GM18511 (cell line): Measurements from ENCODE around the gene ZNF484.
"Not testable (repeated sequence)": the region's sequence is repeated elsewhere in the genome, so short reads cannot be mapped to it uniquely, and the experiment has no call there.

Experiments
- ATAC-seq: cut with Tn5 transposase; IDR thresholded peaks from one replicate; pipeline ENCODE4 v1.9.1; 2021; ENCODE audit warnings: mild to moderate bottlenecking, moderate library complexity; ENCODE audit not compliant: unreplicated experiment

ZNF484 gene

DNA sequence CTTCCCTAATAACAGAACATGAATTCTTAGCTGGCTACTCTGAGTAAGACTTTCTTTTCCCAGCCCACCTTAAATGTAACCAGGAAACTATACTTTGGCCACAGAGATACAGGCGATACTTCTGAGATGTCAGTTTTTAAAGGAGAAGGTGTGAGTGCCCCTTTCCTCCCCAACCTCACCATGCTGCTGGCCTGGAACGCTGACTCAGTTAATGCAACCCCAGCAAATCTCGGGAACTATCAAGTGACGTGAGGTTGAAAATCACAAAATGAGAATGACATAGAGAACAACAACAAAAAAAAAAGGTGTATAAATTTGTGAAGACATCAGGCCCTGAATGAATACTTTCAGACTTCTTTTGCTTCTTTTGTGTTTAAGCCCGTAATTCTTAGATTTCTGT, 13.7 kb downstream of the ZNF484 start:
- no peak for ATAC-seq

DNA sequence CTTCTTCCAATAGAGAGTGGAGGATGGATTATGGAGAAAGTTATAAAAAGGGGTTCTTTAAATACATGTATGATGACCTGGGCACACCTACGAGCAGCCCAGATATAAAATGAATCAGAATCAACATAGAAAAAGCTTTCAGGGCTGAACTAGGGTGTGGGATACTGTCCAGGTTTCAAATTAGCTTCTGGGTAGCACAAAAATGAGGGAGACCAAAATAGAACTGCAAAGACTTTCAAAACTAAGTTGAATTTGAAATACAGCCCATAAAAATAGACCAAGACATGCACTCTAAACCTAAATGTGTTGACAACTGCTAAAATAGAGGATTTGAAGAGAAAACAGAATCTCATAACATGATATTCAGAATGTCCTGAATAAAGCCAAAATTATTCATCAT, 17.0 kb downstream of the ZNF484 start:
- ATAC-seq = no peak

DNA sequence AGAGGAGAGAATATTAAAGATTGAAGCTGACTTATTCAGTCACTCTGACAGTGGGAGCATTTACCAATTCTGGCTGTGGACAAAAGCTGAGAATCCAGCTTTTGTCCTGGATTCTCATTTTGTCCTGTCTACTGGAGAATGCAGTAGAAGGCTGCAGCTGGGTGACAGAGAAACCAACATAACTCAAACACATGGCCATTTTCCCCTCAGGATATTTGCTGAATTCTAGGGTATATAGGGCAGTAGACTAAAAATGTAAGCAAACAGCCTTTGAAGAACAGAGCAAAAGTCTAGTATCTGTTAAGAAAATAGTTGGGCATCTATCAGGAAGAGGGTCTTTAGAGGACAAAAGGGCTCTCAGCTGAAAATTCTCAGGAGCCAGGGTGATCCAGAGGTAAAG, 20.6 kb downstream of the ZNF484 start:
- no peak for ATAC-seq

DNA sequence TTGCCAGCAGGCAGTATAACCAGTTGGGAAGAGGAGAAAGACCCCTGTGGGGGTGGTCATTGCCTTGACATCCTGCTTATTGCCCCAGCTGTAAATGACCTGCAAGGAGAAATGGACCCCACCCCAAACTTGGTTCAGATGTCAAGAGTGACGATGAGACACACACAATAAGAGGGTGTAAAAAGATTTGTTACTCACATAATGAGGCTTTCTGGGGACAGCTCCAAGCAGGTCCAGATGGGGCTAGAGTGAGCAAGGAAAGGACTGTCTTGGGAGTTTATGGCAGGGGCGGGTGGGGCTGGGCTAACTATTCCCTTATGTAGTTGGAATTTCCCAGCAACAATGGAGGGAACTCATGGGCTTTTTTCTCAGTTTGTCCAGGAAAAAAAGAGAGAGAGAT, 24.1 kb downstream of the ZNF484 start:
- no peak for ATAC-seq

DNA sequence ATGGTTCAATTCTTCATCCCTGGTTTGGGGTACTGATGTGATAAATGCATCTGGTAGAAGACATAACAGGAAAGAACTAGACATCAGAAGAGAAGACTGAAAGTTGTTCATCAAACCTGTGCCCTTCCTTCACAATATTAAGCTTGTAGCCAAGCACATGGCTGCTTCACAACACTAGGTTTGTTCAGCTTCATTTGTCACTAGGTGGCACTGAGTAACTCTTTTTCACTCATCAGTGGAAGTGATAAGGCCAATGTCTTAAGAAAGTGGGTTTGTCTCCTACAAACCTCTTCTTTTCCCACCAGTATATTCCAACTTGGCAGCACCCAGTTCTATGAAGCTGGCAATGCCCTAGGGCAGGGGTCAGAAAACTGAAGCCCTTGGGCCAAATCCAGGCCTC, 26.9 kb downstream of the ZNF484 start:
- ATAC-seq = no peak

DNA sequence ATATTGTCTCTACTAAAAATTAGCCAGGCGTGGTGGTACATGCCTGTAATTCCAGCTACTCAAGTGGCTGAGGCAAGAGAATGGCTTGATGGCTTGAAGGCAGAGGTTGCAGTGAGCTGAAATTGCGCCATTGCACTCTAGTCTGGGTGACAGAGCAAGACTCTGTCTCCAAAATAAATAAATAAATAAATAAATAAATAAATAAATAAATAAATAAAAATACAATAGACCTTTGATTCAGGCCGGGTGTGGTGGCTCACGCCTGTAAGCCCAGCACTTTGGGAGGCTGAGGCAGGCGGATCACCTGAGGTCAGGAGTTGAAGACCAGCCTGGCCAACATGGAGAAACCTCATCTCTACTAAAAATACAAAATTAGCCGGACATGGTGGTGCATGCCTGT, 29.1 kb downstream of the ZNF484 start:
- ATAC-seq = not testable (repeated sequence)

DNA sequence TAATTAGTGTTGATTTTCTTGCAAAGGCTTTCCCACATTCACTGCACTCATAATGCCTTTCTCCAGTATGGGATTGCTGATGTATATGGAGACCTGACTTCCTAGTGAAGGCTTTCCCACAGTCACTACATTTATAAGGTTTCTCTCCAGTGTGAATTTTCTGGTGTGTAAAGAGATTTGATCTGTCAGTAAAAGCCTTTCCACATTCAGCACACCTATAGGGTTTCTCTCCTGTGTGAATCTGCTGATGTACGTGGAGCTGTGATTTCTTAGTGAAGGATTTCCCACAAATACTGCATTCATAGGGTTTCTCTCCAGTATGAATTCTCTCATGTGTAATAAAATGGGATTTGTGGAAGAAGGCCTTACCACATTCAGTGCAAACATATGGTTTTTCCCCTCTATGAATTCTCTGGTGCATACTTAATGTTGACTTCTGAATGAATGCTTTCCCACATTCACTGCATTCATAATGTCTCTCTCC, 31.1 kb downstream of the ZNF484 start:
- no peak for ATAC-seq

DNA sequence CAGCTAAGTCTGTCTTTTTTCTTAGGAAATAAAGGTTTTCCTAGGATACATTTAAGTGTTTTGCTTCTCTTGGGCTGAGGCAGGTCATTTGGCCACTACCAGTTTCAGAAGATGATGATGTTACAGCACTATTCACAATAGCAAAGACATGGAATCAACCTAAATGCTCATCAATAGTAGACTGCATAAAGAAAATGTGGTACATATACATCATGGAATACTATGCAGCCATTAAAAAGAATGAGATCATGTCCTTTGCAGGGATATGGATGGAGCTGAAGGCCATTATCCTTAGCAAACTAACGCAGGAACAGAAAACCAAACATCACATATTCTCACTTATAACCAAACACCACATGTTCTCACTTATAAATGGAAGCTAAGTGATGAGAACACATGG, 39.4 kb downstream of the ZNF484 start:
- not testable (repeated sequence) for ATAC-seq

DNA sequence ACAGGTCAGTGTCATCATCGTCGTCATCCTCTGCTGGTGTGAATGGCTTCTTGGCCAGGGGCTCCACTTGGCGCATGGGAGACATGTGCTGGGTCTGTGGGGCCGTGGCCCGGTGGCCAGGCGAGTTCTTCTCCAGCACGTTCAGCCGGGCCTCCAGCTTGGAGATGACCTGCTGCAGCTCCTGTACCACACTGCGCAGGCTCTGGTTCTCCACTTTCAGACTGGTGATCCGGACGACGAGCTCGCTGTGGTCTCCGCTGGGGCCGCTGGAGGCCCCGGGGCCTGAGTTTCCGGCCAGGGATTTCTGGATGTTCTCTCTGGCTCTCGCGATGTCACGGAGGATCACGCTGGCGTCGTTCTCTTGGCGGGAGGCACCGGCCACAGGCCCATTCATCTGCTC, 40.6 kb downstream of the ZNF484 start:
- no peak for ATAC-seq

DNA sequence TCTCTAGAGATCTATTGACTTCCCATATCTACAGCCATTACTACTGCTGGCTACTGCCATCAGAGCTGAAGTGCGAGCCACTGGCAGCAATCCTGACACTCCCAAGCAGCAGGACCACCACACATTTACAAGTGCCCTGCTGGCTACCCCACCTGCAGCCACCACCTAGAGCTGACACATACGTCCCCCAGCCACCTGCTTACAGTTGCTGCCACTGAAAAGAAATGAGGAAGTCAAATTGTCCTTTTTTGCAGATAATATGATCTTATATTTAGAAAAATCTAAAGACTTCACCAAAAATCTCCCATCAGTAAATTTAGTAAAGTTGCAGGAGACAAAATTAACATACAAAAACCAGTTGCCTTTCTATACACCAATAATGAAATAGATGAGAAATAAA, 48.4 kb downstream of the ZNF484 start:
- no peak for ATAC-seq

DNA sequence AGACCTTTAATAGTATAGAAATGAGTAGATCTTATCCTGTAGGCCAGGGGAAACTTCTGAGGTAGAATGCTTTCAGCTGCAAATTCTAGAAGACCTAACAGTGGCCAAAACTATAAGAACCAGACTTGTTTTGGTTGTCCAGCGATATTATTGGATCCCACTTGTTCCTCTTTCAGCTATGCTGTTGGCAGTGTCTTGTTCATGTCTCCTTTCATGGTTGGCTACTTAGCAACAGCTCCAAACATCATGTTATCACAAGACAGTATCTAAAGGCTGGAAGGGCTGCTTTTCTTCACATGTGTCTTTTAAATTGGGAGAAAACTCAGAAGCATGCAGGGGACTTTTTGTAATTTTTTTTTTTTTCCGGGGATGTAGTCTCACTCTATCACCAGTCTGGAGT, 52.8 kb downstream of the ZNF484 start:
- ATAC-seq = not testable (repeated sequence)

DNA sequence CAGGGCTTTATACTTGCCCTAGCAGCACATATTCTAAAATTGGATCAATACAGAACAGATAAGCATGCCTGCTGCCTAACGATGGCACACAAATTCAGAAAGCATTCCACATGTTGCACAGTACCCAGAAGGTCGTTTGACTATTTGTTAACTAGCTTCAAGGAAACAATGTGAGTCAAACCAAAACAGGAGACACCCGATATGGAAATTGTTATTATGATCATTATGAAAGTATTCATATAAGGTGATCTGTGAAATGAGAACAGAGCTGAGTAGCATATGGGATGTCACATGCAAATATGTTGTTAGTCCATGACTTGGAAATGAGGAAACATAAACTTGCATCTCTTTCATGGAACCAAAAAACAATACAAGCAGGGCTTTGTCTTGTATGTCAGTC, 56.9 kb downstream of the ZNF484 start:
- ATAC-seq = no peak

DNA sequence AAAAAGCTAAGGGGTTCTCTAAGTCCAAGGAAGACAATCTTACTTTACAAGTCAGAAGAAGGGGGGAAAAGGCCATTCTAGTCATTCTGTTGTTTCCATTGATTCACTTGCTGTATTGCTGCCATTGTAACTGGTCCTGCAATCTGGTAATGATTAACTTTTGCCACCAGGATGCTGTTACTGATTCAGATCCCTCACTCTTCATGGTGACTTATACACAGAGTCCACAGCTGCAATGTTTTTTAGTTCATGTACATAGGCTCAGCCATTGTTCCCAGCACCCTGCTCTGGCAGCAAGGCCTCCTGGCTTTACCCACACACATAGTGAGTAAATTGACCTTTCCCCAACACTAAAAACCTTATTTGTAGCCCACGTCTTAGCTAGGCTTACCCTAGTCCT, 57.9 kb downstream of the ZNF484 start:
- not testable (repeated sequence) for ATAC-seq

DNA sequence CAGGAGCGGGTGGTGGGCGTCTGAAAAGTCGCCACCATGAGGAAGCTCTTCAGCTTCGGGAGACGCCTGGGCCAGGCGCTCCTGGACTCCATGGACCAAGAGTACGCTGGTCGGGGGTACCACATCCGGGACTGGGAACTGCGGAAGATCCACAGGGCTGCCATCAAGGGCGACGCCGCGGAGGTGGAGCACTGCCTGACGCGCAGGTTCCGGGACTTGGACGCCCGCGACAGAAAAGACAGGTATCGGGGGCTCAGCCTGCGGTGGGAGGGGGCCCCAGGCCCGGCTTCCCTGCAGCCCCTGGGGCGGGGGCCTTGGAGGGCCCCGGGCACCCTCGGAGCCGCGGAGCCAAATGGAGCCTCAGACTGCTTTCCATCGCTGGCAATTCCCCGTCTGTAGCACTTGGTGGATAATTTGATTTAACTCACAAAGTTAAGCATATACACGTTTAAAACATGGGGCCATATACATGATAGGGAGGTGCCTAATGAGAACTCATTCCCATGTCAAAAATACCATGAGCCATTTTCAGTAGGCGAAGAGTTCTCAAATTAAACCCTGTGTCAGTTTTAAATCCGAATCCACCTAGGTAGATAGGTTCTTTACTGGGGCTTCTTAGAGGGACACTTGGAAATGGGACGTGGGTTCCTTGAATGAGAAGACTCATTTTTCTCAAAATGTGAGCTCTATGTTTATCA, 68.1 kb downstream of the ZNF484 start:
- not testable (repeated sequence) for ATAC-seq

DNA sequence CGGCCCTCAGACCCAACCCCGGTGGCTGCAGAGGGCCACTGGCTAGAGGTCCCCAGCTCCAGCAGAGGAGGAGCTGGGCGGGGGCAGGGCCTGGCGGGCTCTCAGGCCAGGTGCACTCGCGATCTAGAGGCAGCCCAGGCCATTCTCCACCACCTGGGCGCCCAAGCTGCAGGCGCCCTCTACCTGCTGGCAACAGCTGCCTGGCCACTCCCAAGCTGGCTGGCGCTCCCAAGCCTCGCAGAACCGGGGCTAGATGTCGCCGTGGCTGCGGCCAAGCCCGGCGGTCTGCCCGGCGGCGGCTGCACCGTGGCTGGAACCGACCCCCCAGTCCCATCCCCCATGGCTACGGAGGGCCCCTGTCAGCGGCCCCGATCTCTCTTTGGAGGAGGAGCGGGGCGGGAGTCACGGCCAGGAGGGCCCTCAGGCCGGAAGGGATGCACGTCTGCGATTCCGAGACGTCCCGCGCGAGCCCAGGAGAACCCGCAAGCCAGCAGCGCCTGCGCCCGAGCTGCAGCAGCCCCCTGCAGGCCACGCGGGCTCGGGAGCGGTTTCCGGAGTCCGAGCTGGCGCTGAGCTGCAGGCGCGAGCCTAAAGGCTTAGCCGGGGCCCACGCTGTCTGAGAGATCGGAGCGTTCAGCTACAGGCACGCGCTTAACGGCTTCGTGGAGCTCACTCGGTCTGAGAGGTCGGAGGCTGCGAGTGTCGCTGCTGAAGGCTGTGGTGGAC, 68.9 kb downstream of the ZNF484 start:
- ATAC-seq = peak; percentile 70

DNA sequence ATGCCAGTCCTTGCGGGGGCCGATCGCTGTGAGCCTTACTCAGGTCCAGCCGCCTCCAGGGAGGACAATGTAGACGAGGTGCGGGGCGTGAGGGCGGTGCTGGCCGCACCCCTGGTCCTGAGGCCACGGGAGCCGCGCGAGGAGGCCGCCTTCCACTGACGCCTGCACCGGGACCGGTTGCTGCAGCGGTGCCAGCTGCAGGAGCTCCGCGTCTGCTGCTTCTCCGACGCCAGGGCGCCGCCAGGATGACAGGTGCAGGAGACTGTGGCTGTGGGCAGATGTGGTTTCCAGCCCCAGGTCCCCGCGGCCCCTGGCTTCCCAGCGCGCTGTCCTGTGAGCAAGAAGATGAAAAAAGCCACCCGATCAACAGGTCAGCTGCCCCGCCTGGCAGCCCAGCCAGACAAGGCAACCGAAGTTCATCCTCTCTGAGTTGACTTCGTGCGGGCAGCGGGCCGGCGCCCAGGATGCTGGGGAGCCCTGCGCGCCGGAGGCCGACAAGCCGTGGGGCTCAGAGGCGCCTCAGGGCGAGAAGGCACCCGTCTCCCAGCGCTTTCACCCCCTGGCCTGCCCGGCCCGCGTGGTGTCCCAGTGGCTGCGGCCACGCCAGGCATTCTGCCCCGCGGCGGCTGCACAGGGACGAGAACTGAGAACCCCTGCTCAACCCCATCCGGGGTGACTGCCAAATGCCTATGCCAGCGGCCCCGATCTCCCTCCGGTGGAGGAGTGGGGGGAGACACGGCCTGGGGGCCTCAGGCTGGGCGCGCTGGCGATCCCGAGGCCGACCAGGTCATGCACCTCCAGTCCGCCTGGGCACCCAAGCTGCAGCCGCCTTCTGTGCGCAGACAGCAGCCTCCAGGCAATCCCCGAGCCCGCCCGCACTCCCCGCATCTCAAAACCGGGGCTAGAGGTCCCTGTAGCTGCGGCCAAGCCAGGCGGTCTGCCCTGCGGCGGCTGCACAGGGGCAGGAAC, 69.8 kb downstream of the ZNF484 start:
- ATAC-seq = peak; percentile 31

DNA sequence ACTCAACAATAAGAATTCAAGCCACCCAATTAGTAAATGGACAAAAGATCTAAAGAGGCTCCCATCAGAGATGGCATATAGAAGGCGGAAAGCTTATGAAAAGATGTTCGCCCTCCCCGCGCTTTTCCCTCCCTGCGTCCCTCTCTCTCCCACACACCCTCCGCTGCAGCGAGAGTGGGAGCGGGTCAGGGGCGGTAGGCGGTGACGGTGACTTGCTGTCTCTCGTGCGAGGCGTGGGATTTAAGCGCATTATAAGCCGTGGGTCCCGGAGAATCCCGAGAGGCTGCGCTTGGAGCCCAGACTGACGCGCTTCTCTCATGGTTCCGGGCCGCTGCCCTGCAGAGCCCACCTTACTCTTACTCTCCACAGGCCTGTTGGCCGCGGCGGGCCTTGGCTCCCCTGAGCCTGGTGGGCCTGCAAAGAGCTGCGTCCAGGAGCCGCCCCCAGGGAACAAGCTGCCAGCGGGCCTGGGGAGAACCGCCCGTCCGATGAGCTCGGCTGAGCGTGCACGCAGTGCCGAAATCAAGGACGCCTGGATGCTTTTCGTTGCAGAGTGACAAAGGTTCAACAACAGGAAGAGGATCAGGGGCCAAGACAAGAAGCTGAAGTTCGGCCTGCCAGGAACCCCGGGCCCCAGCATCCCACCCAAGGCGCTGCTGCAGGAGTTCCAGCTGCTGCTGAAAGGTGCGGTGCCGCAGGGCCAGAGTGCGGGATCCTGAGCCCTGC, 70.6 kb downstream of the ZNF484 start:
- ATAC-seq = no peak

DNA sequence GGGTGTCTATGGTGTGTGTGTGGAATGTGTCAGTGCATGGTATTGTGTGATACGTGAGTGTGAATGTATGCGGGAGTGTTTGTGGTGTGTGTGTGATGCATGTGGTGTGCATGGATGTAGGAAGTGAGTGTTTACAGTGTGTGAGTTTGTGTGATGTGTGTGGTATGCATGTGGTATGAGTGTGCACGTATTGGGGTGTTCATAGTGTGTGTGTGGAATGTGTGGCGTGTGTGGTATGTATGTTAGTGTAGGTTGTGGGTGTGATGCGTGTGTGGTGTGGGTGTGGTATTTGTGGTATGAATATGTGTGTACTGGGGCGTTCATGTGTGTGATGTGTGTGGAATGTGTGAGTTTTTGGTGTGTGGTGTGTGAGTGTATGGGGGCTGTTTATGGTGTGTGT, 73.1 kb downstream of the ZNF484 start:
- ATAC-seq = no peak

DNA sequence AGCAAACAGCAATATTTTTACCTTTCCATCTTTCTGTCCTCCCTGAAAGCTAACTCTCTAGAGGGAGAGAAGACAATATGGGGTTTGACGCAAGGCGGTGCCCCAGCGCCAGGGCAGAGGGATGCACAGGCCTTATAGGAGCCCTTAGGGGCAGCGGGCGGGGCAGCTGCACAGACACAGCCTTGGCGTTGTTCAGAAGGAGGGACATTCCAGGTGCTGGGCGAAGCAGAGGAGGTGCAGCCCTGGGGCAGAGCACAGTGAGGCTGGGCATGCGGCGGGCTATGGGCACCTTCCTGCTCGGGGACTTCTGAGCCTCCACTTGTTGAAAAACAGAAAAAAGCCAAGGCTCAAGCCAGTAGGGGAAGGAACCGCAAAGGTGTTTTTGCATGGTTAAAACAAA, 79.5 kb downstream of the ZNF484 start:
- no peak for ATAC-seq

DNA sequence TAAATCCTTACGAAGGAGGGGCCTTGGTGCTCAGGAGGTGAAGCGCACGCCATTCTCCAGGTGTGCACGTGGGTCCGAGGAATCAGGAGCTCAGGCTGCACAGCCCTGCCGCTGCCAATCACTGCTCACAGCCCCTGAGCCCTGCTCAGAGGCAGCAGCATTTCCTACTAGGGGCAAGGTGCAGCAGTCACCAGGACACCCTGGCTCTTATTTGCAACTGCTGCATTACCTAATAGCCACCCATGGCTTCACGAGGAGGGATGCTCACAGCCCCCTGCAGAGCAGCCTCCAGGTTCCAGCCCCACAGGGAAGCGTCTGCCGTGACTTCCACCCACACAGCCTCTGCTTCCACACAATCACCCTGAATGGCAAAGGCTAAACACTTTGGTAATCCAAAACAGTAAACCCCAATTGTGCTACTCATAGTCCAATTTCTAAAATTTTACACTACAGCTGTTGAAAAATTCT, 81.5 kb downstream of the ZNF484 start:
- not testable (repeated sequence) for ATAC-seq
